H9 (cell line): ENCODE measurements around the gene ACAP1. TPM values are rescaled to one million over a fixed set of nuclear protein-coding genes. Genes with fewer than 3 reads are reported as not detected.

ENCODE experiments used
- DNase-seq: peaks from one replicate; pipeline ENCODE4 v3.0.0-alpha.2; 2017
- H2AFZ ChIP-seq: one replicate; pipeline ENCODE4 v1.6.1; 2013; ENCODE audit warnings: mild to moderate bottlenecking, low read length, control low read depth, moderate library complexity
- H2AK5ac ChIP-seq: 2 replicates; pipeline ENCODE4 v1.6.1; 2013; ENCODE audit warnings: low read length, control low read depth, mixed read lengths; ENCODE audit not compliant: insufficient read length
- H2BK120ac ChIP-seq: one replicate; pipeline ENCODE4 v1.6.1; 2013; ENCODE audit warnings: low read depth, mild to moderate bottlenecking, low read length, control low read depth, inconsistent platforms; ENCODE audit not compliant: poor library complexity, severe bottlenecking
- H2BK12ac ChIP-seq: 2 replicates; pipeline ENCODE4 v1.6.1; 2013; ENCODE audit warnings: low read length, control low read depth, mixed read lengths, low read depth; ENCODE audit not compliant: insufficient read length
- H2BK15ac ChIP-seq: 2 replicates; pipeline ENCODE4 v1.6.1; 2013; ENCODE audit warnings: low read depth, low read length, control low read depth
- H2BK20ac ChIP-seq: one replicate; pipeline ENCODE4 v1.6.1; 2013; ENCODE audit warnings: low read depth, mild to moderate bottlenecking, low read length, control low read depth, inconsistent platforms; ENCODE audit not compliant: poor library complexity, severe bottlenecking
- H2BK5ac ChIP-seq: 2 replicates; pipeline ENCODE4 v1.6.1; 2013; ENCODE audit warnings: low read length, control low read depth, mixed read lengths; ENCODE audit not compliant: insufficient read length
- H3K14ac ChIP-seq: 2 replicates; pipeline ENCODE4 v1.6.1; 2013; ENCODE audit warnings: low read length, control low read depth; ENCODE audit not compliant: insufficient read depth
- H3K18ac ChIP-seq: 2 replicates; pipeline ENCODE4 v1.6.1; 2013; ENCODE audit warnings: low read depth, mild to moderate bottlenecking, mixed read lengths, low read length, control low read depth; ENCODE audit not compliant: insufficient read length
- H3K23ac ChIP-seq: 2 replicates; pipeline ENCODE4 v1.6.1; 2013; ENCODE audit warnings: low read length, control low read depth, mixed read lengths, low read depth; ENCODE audit not compliant: insufficient read length
- H3K23me2 ChIP-seq: 2 replicates; pipeline ENCODE4 v1.6.1; 2013; ENCODE audit warnings: low read depth, mild to moderate bottlenecking, mixed read lengths, low read length, control low read depth; ENCODE audit not compliant: insufficient read length, poor library complexity, severe bottlenecking
- H3K27ac ChIP-seq: 2 replicates; pipeline ENCODE4 v1.5.1; 2013; ENCODE audit warnings: low read length, control low read depth, mixed read lengths, low read depth; ENCODE audit not compliant: insufficient read length
- H3K27me3 ChIP-seq: 2 replicates; pipeline ENCODE4 v1.6.1; 2013; ENCODE audit warnings: low read length, control low read depth, inconsistent platforms; ENCODE audit not compliant: insufficient read depth
- H3K4ac ChIP-seq: 2 replicates; pipeline ENCODE4 v1.6.1; 2013; ENCODE audit warnings: low read depth, mild to moderate bottlenecking, control low read depth, inconsistent platforms, low read length, moderate library complexity
- H3K4me1 ChIP-seq: 2 replicates; pipeline ENCODE4 v1.6.1; 2013; ENCODE audit warnings: low read length, control low read depth, inconsistent platforms; ENCODE audit not compliant: insufficient read depth
- H3K4me2 ChIP-seq: 2 replicates; pipeline ENCODE4 v1.6.1; 2013; ENCODE audit warnings: low read length, control low read depth, mixed read lengths; ENCODE audit not compliant: insufficient read length, insufficient read depth
- H3K56ac ChIP-seq: 2 replicates; pipeline ENCODE4 v1.6.1; 2013; ENCODE audit warnings: low read depth, mild to moderate bottlenecking, mixed read lengths, low read length, control low read depth; ENCODE audit not compliant: insufficient read length
- H3K79me1 ChIP-seq: 2 replicates; pipeline ENCODE4 v1.6.1; 2013; ENCODE audit warnings: low read depth, mild to moderate bottlenecking, moderate library complexity, low read length, control low read depth, inconsistent platforms; ENCODE audit not compliant: insufficient read depth, poor library complexity, severe bottlenecking
- H3K79me2 ChIP-seq: 2 replicates; pipeline ENCODE4 v1.6.1; 2013; ENCODE audit warnings: low read length, control low read depth, inconsistent platforms; ENCODE audit not compliant: insufficient read depth
- H3K9ac ChIP-seq: 2 replicates; pipeline ENCODE4 v1.6.1; 2013; ENCODE audit warnings: low read length, control low read depth, mixed read lengths; ENCODE audit not compliant: insufficient read length; ENCODE audit errors: extremely low read depth
- H3K9me3 ChIP-seq: one replicate; pipeline ENCODE4 v1.6.1; 2013; ENCODE audit warnings: low read depth, low read length, inconsistent platforms; ENCODE audit not compliant: control insufficient read depth
- H3T11ph ChIP-seq: one replicate; pipeline ENCODE4 v1.6.1; 2013; ENCODE audit warnings: mild to moderate bottlenecking, low read length, control low read depth, inconsistent platforms
- H4K20me1 ChIP-seq: one replicate; pipeline ENCODE4 v1.6.1; 2013; ENCODE audit not compliant: control insufficient read depth, insufficient read length, insufficient read depth
- H4K5ac ChIP-seq: 2 replicates; pipeline ENCODE4 v1.6.1; 2013; ENCODE audit warnings: low read depth, mild to moderate bottlenecking, mixed read lengths, low read length, control low read depth; ENCODE audit not compliant: insufficient read length
- H4K8ac ChIP-seq: replicated peaks from 2 replicates; pipeline ENCODE4 v1.6.1; 2013; ENCODE audit warnings: low read length, control low read depth, mixed read lengths, low read depth; ENCODE audit not compliant: insufficient read length
- H4K91ac ChIP-seq: 2 replicates; pipeline ENCODE4 v1.6.1; 2013; ENCODE audit warnings: low read depth, mild to moderate bottlenecking, moderate library complexity, mixed read lengths, low read length, control low read depth; ENCODE audit not compliant: insufficient read length
- H3K27ac Mint-ChIP-seq, 3 experiments: 2 replicates in 2 of 3; 3 replicates in 1 of 3; pipeline ENCODE4 v1.8.0; 2020 to 2021; ENCODE audit warnings: mixed read lengths in 3 of 3, mild to moderate bottlenecking in 1 of 3, moderate library complexity in 1 of 3
- H3K27me3 Mint-ChIP-seq: 2 replicates; pipeline ENCODE4 v1.8.0; 2021; ENCODE audit warnings: low read depth, mild to moderate bottlenecking, moderate library complexity, mixed read lengths
- H3K36me3 Mint-ChIP-seq, 3 experiments: 2 replicates in 2 of 3; 3 replicates in 1 of 3; pipeline ENCODE4 v1.8.0; 2020 to 2021; ENCODE audit warnings: low read depth in 3 of 3, mixed read lengths in 3 of 3; ENCODE audit not compliant: insufficient read depth in 1 of 3
- H3K4me1 Mint-ChIP-seq, 2 experiments: 2 replicates each; pipeline ENCODE4 v1.8.0; 2020; ENCODE audit warnings: mixed read lengths in 2 of 2
- H3K4me3 Mint-ChIP-seq, 2 experiments: 2 replicates in 1 of 2; 3 replicates in 1 of 2; pipeline ENCODE4 v1.8.0; 2020 to 2021; ENCODE audit warnings: mild to moderate bottlenecking in 2 of 2, mixed read lengths in 2 of 2, moderate library complexity in 1 of 2
- H3K9me3 Mint-ChIP-seq, 2 experiments: 2 replicates in 1 of 2; 3 replicates in 1 of 2; pipeline ENCODE4 v1.8.0; 2020; ENCODE audit warnings: mild to moderate bottlenecking in 2 of 2, mixed read lengths in 2 of 2, moderate library complexity in 1 of 2
- CTCF ChIP-seq: fragments of 200-600 bp; sonication (generic); conservative IDR thresholded peaks from 3 replicates; pipeline ENCODE4 v1.8.0; 2021; ENCODE audit warnings: antibody characterized with exemption, mild to moderate bottlenecking
- WGBS: extraction: QIAGEN DNeasy Blood & Tissue Kit; methylation state at CpG from one replicate; pipeline ENCODE4 v1.1.7; 2013; ENCODE audit warnings: missing lambda C conversion rate, low lambda C conversion rate, mixed read lengths; ENCODE audit not compliant: insufficient read length; ENCODE audit errors: extremely low coverage; 5-methylcytosine and 5-hydroxymethylcytosine counted together
- total RNA-seq: library from RNA; stranded (reverse); gene quantifications from 2 replicates; pipeline ENCODE4 v1.2.1, GENCODE V29; 2021

ACAP1 gene
- total RNA-seq, 1 experiment from 2014 or later, result 18.2 TPM

DNA sequence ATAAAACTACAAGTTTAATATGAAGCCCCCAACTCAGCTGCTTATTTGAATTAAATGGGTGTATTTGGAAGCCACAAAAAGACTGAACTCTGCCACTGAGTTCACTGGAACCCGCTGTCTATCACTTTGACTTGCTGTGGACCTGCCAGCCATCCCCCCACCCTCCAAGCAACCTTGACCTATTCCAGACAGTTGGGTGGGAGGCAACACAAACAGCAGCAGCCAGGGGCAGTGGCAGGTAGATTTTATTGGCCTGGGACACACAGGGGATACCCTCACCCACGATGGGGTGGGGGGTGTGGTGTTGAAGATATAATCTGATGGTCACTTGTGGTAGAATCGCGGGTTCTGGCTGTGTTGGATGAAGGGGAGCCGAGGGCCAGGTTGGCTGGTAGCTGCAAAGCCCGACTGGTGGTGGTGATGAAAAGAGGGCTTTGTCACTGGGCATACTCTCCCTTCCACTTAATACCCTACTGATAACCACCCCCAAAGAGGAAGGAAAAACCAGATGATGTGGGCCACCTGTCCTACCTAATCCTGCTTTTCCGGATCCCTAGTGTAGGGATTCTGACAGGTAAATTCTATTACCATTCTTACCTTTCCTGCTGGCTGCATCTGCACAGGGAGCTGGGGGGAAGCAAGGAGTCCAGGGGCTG, 23.8 kb upstream of the ACAP1 start:
- H4K8ac ChIP-seq, result no peak overlapping the region
- no peaks in the 10 kb centered on the region for H3K27me3 ChIP-seq
- H3K4me2 ChIP-seq, result no peak overlapping the region
- H3K18ac ChIP-seq, result no peak overlapping the region
- no peaks in the 10 kb centered on the region for H3K9me3 ChIP-seq
- peak overlapping the region; percentile 69 to 71; a peak in 2 of 5 replicates for H3K4me3 Mint-ChIP-seq
- peaks cover 38 to 39% of the 10 kb centered on the region in 2 experiments for H3K4me1 Mint-ChIP-seq
- peaks cover 21% of the 10 kb centered on the region for H3K79me2 ChIP-seq
- H3K56ac ChIP-seq, result no peak overlapping the region
- no peaks in the 10 kb centered on the region for H4K20me1 ChIP-seq
- no peak overlapping the region for H4K5ac ChIP-seq
- peaks cover 19% of the 10 kb centered on the region for H3K23me2 ChIP-seq
- H3K27ac Mint-ChIP-seq, result peak overlapping the region in 2 of 3 experiments; percentile 60 to 70; a peak in 3 of 7 replicates
- H2AFZ ChIP-seq, result no peak overlapping the region
- no peak overlapping the region for H2BK12ac ChIP-seq
- H3K79me1 ChIP-seq, result no peaks in the 10 kb centered on the region
- H4K91ac ChIP-seq, result no peak overlapping the region
- no peak overlapping the region for H3K4ac ChIP-seq
- no peak overlapping the region for H3K27ac ChIP-seq
- no peaks in the 10 kb centered on the region; the same call in 1 of the 2 replicates for H3K27me3 Mint-ChIP-seq
- WGBS, result no CpG with 5 or more reads among the region's 7 CpGs
- no peak overlapping the region for H2BK5ac ChIP-seq
- no peak overlapping the region for H2AK5ac ChIP-seq
- no peak overlapping the region for H3T11ph ChIP-seq
- H3K9ac ChIP-seq, result no peak overlapping the region
- no peak for DNase-seq
- peaks cover 2% of the 10 kb centered on the region; the same call in 1 of the 2 replicates for H3K4me1 ChIP-seq
- no peak overlapping the region for H2BK120ac ChIP-seq
- H2BK15ac ChIP-seq, result no peak overlapping the region
- H2BK20ac ChIP-seq, result no peak overlapping the region
- H3K36me3 Mint-ChIP-seq, result peaks cover 50 to 74% (median 70%) of the 10 kb centered on the region in 3 experiments
- H3K9me3 Mint-ChIP-seq, result no peaks in the 10 kb centered on the region
- no peak for TF ChIP-seq CTCF
- no peak overlapping the region for H3K14ac ChIP-seq
- H3K23ac ChIP-seq, result no peak overlapping the region
